22Rv1 (cell line): ENCODE measurements around the gene SAFB2.

Source experiments
- H3K27ac ChIP-seq: fragments of 450-650 bp; 2 replicates; pipeline ENCODE4 v1.5.1; 2017
- ZFX ChIP-seq: fragments of 450-650 bp; IDR thresholded peaks from 2 replicates; pipeline ENCODE4 v1.6.1; 2017; ENCODE audit warnings: antibody characterized with exemption, borderline replicate concordance
- TF ChIP-seq, protein P1 (sequence below): fragments of 450-650 bp; IDR thresholded peaks from 2 replicates; pipeline ENCODE4 v1.5.1; 2017; ENCODE audit warnings: mild to moderate bottlenecking

Gene SAFB2

GRCh38 chr19:5648464-5648863 is 25.9 kb upstream of the SAFB2 start:
- H3K27ac ChIP-seq, result no peak overlapping the region
- no peak for TF ChIP-seq ZFX
- TF ChIP-seq, protein P1, sequence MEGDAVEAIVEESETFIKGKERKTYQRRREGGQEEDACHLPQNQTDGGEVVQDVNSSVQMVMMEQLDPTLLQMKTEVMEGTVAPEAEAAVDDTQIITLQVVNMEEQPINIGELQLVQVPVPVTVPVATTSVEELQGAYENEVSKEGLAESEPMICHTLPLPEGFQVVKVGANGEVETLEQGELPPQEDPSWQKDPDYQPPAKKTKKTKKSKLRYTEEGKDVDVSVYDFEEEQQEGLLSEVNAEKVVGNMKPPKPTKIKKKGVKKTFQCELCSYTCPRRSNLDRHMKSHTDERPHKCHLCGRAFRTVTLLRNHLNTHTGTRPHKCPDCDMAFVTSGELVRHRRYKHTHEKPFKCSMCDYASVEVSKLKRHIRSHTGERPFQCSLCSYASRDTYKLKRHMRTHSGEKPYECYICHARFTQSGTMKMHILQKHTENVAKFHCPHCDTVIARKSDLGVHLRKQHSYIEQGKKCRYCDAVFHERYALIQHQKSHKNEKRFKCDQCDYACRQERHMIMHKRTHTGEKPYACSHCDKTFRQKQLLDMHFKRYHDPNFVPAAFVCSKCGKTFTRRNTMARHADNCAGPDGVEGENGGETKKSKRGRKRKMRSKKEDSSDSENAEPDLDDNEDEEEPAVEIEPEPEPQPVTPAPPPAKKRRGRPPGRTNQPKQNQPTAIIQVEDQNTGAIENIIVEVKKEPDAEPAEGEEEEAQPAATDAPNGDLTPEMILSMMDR, result no peak

DNA sequence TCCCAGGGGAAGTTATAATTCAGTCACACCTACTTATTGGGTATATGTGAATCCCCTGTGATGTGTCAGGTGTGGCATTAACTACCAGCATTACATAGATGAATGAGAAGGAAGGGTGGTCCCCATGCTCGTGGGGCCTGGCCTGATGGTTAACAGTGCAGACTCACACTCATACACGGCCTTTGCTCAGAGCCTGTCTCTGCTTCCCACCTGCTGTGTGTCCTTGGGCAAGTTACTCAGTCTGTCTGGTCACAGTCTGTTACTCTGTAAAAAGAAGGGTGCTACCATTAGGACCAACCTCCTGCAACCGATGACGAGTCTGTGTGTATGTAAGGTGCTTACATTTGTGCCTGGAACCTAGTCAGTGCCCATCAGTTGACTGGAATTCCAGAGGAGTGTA is 24.1 kb upstream of the SAFB2 start:
- no peak overlapping the region for H3K27ac ChIP-seq

GRCh38 chr19:5645409-5645808 is 22.8 kb upstream of the SAFB2 start:
- no peak overlapping the region for H3K27ac ChIP-seq
- TF ChIP-seq, protein P1, result no peak
- TF ChIP-seq ZFX, result no peak

More for the DNA sequence above, 24.1 kb upstream of the SAFB2 start:
- TF ChIP-seq, protein P1, result no peak
- no peak for TF ChIP-seq ZFX

DNA sequence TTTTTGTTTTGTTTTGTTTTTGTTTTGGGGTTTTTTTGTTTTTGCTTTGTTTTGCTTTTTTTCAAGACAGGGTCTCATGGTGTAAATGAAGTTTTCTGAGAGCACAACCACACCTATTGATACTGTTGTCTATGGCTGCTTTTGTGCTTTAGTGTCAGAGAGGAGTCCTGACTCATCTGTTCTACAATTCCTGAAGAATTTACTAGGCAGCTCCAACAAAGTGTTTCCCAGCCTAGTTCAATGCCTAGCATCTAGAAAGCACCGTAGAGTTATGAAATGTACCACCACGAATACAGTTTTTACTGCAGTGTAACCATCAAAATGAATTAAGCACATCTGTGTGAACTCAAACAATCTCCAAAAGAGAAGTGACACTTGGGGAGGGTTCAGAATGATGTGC is 21.5 kb upstream of the SAFB2 start:
- no peak overlapping the region for H3K27ac ChIP-seq
- TF ChIP-seq, protein P1, result no peak
- no peak for TF ChIP-seq ZFX

DNA sequence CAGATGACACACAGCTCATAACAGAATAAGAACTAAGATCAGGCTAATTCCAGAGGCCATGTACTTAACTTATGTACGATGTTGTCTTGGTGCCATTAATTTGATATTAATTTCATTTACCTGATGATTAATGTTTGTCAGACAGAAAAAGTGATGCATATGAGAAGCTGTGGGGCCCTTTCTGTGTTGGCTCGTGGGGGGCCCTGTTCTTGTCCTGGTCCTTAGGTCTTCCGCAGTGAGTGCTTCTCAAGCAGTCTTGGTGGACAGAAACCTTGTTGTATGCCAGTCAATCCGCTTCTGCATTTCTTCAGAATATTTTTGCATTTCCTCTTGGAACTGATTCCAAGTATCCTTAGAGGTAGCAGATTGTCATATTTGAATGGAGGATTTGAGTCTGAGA is 20.5 kb upstream of the SAFB2 start:
- H3K27ac ChIP-seq, result no peak overlapping the region
- TF ChIP-seq, protein P1, result no peak
- no peak for TF ChIP-seq ZFX

DNA sequence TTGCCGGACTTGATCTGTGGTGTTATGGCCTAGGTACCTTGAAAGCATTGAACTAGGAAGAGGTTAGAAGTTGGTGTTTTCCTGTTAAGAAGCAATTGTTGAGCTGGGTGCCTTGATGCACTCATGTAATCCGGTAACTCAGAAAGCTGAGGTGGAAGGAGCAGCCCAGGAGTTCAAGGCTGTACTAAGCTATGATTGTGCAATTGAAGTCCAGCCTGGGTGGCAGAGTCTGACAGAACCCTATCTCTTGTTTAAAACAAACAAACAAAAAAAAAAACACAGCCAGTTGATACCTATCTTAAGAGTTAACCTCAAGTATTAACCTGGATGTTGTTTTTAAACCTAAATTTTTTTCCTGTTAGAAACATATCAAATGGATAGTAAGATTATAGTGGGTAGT is 19.6 kb upstream of the SAFB2 start:
- no peak for TF ChIP-seq ZFX
- TF ChIP-seq, protein P1, result no peak
- no peak overlapping the region for H3K27ac ChIP-seq

GRCh38 chr19:5641171-5641570 is 18.6 kb upstream of the SAFB2 start:
- TF ChIP-seq ZFX, result no peak
- TF ChIP-seq, protein P1, result no peak
- no peak overlapping the region for H3K27ac ChIP-seq
